K562 (cell line): Measurements from ENCODE around the gene GLTP. TPM values are rescaled to one million over a fixed set of nuclear protein-coding genes. Genes with fewer than 3 reads are reported as not detected.

Experiments
- FOXJ2 ChIP-seq: fragments of 200-800 bp; sonication (Bioruptor generic); IDR thresholded peaks from 2 replicates; pipeline ENCODE4 v1.6.1; 2016; ENCODE audit warnings: missing genetic modification characterization, missing compliant biosample characterization
- IRF2 ChIP-seq: sonication (generic); formaldehyde crosslinking; IDR thresholded peaks from 2 replicates; pipeline ENCODE4 v1.8.1; 2022; ENCODE audit warnings: mild to moderate bottlenecking, missing genetic modification reagents
- NR2C1 ChIP-seq, 2 experiments: fragments of 450-650 bp; IDR thresholded peaks; 2 replicates each; pipeline ENCODE4 v1.6.1; 2017; ENCODE audit warnings: mild to moderate bottlenecking in 2 of 2, antibody characterized with exemption in 1 of 2, inconsistent platforms in 1 of 2, missing compliant biosample characterization in 1 of 2, missing genetic modification characterization in 1 of 2
- RBM17 ChIP-seq: fragments of 200-400 bp; formaldehyde crosslinking; IDR thresholded peaks from 2 replicates; pipeline ENCODE4 v1.6.1; 2017; ENCODE audit warnings: low read depth, mild to moderate bottlenecking, low read length, borderline replicate concordance
- SETDB1 ChIP-seq: IDR thresholded peaks from one replicate; pipeline ENCODE4 v1.6.1; 2012; ENCODE audit warnings: low read length, control low read depth, inconsistent platforms
- SMARCA4 ChIP-seq: fragments of 450-650 bp; IDR thresholded peaks from 2 replicates; pipeline ENCODE4 v1.6.1; 2016
- TEAD4 ChIP-seq, 2 experiments: sonication (generic) in 1 of 2; formaldehyde crosslinking in 1 of 2; IDR thresholded peaks; 2 replicates each; pipeline versions ENCODE4 v1.6.1 to v1.8.0; 2012 to 2022; ENCODE audit warnings: borderline replicate concordance in 1 of 2, inconsistent platforms in 1 of 2, low read length in 1 of 2, mild to moderate bottlenecking in 1 of 2, missing genetic modification reagents in 1 of 2
- ZC3H8 ChIP-seq: fragments of 450-650 bp; IDR thresholded peaks from 2 replicates; pipeline ENCODE4 v1.6.1; 2017
- ZNF408 ChIP-seq: fragments of 250-450 bp; sonication (Bioruptor Pico); IDR thresholded peaks from 2 replicates; pipeline ENCODE4 v1.4.0; 2020; ENCODE audit warnings: low read depth, mild to moderate bottlenecking, moderate library complexity
- ZNF695 ChIP-seq: fragments of 450-650 bp; formaldehyde crosslinking; IDR thresholded peaks from 2 replicates; pipeline ENCODE4 v1.4.0; 2020; ENCODE audit warnings: mild to moderate bottlenecking, moderate library complexity
- polyA plus RNA-seq, 8 experiments: library from polyadenylated mRNA; depleted of rRNA in 4 of 8; stranded (reverse) in 5 of 8; unstranded in 3 of 8; fragments of >200 nt; fragmentation: Nextera tagmentation in 2 of 8; fragmentation: Illumina TruSeq in 1 of 8; extraction: Ambion mirVana in 2 of 8; extraction: Trizol in 1 of 8; gene quantifications; 2 replicates each; pipeline versions ENCODE4 v1.2.1 to v1.2.3, GENCODE V29; 2011 to 2014; ENCODE audit warnings: inconsistent platforms in 1 of 8, missing spikeins in 1 of 8
- total RNA-seq, 7 experiments: library from RNA; depleted of rRNA in 6 of 7; stranded (reverse); fragments of >200 nt in 6 of 7; fragmentation: Illumina TruSeq in 2 of 7; extraction: Trizol in 2 of 7; gene quantifications; 2 replicates each; pipeline versions ENCODE4 v1.2.1 to v1.2.3, GENCODE V29; 2011 to 2021; ENCODE audit warnings: low replicate concordance in 1 of 7
- TF ChIP-seq, protein P1 (sequence below): fragments of 450-650 bp; formaldehyde crosslinking; IDR thresholded peaks from 2 replicates; pipeline ENCODE4 v1.4.0; 2020; ENCODE audit warnings: mild to moderate bottlenecking, moderate library complexity
- TF ChIP-seq, protein P2 (sequence below), 2 experiments: fragments of 450-650 bp in 1 of 2; sonication (generic) in 1 of 2; formaldehyde crosslinking in 1 of 2; IDR thresholded peaks; 2 replicates each; pipeline versions ENCODE4 v1.7.1 to v1.9.0; 2016 to 2022; ENCODE audit warnings: inconsistent platforms in 1 of 2, mild to moderate bottlenecking in 1 of 2, missing genetic modification reagents in 1 of 2
- TF ChIP-seq, protein P3 (sequence below): fragments of 250-450 bp; sonication (Bioruptor Pico); IDR thresholded peaks from 2 replicates; pipeline ENCODE4 v1.4.0; 2020; ENCODE audit warnings: mild to moderate bottlenecking

The GLTP gene
- total and polyA plus RNA-seq, 9 of the 15 experiments (the other 6 are each of a cell fraction or from before 2014, with no cell fraction given) = 4.4 to 8.3 (median 6.1) TPM

DNA sequence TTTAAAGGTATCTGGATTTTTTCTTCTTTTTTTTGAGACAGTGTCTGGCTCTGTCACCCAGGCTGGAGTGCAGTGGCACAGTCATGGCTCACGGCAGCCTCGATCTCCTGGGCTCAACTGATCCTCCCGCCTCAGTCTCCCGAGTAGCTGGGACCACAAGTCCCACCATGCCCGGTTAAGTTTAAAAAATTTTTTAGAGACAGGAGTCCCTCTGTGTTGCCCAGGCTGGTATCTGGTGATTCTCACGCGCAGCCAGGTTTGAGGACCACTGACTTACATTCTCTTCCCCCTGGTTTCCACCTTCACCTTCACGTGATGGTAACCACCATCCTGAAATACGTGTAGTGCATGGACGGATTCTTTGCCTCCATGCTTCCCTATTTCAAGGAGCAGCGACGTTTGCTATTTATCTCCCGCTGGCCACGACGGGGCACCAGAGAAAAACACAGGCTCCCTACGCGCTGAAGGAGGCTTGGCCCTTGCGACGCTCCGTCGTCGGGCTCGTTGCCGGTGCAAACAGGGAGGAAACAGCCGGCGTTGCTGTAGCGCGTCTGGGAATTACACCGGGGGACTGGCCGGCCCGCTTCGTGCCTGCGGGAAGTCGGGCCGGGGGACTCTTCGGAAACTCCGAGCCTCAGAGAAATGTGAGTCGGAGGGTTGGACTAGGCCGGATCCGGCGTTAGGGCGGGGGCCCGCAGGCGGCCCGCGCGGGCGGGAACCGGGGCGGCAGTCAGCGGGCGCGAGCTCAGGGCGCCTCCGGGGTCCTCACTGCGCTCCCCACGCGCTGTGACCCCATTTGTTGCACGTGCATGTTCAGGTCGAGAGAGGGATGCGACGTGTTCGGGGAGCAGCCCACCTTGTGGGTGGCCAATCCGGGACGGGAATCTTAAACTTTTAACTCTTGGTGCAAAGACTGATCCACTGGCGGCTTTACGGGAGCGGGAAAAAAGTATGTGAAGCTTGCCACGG lies 19.7 kb upstream of the GLTP start, which contains the start of gene TCHP (continued):
- TF ChIP-seq NR2C1 (IDR thresholded peaks at IDR 0.05) (no peak), NR2C1 (tag; IDR thresholded peaks at IDR 0.05) (no peak), IRF2 (no peak), FOXJ2 (peak; percentile 65; the same call in 1 of the 2 replicates), RBM17 (no peak), TEAD4 (IDR thresholded peaks at IDR 0.05; ENCODE audit: low read length) (peak; percentile 35; the same call in 1 of the 2 replicates), TEAD4 (CRISPR knock-in tag; IDR thresholded peaks at IDR 0.05; ENCODE audit: borderline replicate concordance) (no peak), SMARCA4 (peak; percentile 78), ZNF408 (CRISPR knock-in tag) (no peak), SETDB1 (no peak), ZNF695 (CRISPR knock-in tag) (no peak), ZC3H8 (no peak)
- TF ChIP-seq, protein P1, sequence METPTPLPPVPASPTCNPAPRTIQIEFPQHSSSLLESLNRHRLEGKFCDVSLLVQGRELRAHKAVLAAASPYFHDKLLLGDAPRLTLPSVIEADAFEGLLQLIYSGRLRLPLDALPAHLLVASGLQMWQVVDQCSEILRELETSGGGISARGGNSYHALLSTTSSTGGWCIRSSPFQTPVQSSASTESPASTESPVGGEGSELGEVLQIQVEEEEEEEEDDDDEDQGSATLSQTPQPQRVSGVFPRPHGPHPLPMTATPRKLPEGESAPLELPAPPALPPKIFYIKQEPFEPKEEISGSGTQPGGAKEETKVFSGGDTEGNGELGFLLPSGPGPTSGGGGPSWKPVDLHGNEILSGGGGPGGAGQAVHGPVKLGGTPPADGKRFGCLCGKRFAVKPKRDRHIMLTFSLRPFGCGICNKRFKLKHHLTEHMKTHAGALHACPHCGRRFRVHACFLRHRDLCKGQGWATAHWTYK = 0 out of 2 replicates have a peak, but pooled peaks have one; percentile 42
- TF ChIP-seq, protein P2, sequence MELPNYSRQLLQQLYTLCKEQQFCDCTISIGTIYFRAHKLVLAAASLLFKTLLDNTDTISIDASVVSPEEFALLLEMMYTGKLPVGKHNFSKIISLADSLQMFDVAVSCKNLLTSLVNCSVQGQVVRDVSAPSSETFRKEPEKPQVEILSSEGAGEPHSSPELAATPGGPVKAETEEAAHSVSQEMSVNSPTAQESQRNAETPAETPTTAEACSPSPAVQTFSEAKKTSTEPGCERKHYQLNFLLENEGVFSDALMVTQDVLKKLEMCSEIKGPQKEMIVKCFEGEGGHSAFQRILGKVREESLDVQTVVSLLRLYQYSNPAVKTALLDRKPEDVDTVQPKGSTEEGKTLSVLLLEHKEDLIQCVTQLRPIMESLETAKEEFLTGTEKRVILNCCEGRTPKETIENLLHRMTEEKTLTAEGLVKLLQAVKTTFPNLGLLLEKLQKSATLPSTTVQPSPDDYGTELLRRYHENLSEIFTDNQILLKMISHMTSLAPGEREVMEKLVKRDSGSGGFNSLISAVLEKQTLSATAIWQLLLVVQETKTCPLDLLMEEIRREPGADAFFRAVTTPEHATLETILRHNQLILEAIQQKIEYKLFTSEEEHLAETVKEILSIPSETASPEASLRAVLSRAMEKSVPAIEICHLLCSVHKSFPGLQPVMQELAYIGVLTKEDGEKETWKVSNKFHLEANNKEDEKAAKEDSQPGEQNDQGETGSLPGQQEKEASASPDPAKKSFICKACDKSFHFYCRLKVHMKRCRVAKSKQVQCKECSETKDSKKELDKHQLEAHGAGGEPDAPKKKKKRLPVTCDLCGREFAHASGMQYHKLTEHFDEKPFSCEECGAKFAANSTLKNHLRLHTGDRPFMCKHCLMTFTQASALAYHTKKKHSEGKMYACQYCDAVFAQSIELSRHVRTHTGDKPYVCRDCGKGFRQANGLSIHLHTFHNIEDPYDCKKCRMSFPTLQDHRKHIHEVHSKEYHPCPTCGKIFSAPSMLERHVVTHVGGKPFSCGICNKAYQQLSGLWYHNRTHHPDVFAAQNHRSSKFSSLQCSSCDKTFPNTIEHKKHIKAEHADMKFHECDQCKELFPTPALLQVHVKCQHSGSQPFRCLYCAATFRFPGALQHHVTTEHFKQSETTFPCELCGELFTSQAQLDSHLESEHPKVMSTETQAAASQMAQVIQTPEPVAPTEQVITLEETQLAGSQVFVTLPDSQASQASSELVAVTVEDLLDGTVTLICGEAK (IDR thresholded peaks at IDR 0.05) = no peak
- TF ChIP-seq, protein P2 (CRISPR knock-in tag; IDR thresholded peaks at IDR 0.05) = no peak
- TF ChIP-seq, protein P3, sequence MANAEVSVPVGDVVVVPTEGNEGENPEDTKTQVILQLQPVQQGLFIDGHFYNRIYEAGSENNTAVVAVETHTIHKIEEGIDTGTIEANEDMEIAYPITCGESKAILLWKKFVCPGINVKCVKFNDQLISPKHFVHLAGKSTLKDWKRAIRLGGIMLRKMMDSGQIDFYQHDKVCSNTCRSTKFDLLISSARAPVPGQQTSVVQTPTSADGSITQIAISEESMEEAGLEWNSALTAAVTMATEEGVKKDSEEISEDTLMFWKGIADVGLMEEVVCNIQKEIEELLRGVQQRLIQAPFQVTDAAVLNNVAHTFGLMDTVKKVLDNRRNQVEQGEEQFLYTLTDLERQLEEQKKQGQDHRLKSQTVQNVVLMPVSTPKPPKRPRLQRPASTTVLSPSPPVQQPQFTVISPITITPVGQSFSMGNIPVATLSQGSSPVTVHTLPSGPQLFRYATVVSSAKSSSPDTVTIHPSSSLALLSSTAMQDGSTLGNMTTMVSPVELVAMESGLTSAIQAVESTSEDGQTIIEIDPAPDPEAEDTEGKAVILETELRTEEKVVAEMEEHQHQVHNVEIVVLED (CRISPR knock-in tag) = peak; percentile 52; the same call in 1 of the 2 replicates
